ENCODE data around the gene EHMT1.

The EHMT1 gene

GRCh38 chr9:137832830-137833590 is 214.2 kb downstream of the EHMT1 start:
- DNase-seq = no peak

DNA sequence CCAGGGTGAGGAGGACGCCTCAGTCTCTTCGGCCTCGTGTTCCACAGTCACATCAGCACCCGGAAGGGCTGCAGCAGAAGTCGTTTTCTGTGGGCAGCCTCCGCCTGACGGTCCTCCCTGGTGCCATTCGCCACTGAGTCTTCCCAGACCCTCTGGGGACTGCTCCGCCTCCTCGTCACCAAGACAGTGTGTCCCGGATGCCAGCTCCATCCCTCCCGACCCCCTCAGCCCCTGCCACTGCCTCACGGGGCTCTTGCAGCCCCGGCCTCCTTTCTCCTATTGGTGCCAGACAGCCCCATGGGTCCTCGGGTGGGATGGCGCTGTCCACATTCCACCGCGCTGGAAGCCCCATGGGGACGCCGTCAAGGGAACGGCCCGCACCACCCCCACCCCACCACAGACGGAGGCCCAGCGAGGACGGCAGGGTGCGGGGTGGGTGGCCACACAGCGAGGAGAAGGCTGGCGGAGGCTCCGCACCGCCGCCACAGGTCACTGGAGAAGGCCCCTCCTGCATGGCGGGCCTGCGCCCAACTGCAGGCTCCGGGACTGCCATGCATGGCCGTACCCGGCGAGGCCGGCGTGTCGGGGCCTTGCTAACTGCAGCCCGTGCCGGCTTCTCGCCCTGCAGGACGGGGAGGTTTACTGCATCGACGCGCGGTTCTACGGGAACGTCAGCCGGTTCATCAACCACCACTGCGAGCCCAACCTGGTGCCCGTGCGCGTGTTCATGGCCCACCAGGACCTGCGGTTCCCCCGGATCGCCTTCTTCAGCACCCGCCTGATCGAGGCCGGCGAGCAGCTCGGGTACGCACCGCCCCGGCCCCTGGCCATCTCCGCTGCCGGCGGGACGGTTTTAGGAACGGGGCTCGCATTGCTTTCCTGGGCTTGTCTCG is 215.2 kb downstream of the EHMT1 start:
- no peak for DNase-seq

- no peak for DNase-seq
These were observed 216.2 kb downstream of the EHMT1 start for GRCh38 chr9:137834846-137835546.

DNA sequence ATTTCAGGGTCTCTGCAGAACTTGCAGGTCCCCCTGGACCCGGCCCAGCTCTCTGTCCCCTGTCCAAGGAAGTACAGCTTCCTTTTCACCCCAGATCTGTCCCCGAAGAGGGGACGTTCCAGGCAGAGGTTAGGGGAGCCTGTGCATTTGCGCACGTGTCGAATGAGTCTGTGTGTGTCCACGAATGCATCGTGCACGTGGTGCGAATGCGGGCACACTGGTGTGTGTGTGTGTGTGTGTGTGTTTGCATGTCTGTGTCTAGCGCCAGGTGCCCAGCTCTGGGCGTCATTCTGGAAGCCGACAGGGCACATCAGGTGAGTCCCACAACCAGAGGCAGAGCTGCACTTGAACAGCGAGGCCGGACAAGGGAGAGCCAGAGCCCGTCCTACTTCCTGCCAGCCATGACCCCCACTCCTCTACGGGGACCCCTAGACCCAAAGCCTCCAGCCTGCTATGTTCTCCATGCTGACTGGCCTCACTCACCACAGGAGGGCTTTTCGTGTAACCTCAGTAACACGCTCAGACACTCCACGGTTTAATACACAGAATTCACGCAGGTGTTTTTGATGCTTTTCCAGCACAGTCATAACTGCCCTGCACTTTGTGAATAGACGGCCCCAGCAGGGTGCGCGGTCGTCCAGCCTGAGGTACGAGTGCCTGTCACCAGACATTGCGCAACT is 217.5 kb downstream of the EHMT1 start:
- no peak for DNase-seq

DNA sequence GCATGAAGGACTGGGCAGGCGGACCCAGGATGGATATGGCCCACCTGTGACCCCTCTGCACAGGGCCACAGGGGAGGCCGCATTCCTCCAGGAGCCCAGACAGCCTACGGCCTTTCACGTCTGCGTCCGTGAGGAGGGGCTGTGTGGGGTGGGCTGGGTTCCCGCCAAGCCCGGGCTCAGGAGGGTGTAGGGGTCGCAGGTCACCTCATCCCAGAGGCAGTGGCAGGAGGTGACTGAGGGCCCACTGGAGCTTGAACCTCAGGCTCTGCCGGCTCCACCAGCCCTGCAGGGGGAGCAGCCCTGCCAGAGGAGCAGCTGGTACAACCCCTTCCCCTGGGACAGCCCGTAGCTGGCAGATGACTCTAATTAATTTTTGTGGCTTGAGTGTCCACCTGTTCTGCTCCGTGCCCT is 218.0 kb downstream of the EHMT1 start:
- no peak for DNase-seq

DNA sequence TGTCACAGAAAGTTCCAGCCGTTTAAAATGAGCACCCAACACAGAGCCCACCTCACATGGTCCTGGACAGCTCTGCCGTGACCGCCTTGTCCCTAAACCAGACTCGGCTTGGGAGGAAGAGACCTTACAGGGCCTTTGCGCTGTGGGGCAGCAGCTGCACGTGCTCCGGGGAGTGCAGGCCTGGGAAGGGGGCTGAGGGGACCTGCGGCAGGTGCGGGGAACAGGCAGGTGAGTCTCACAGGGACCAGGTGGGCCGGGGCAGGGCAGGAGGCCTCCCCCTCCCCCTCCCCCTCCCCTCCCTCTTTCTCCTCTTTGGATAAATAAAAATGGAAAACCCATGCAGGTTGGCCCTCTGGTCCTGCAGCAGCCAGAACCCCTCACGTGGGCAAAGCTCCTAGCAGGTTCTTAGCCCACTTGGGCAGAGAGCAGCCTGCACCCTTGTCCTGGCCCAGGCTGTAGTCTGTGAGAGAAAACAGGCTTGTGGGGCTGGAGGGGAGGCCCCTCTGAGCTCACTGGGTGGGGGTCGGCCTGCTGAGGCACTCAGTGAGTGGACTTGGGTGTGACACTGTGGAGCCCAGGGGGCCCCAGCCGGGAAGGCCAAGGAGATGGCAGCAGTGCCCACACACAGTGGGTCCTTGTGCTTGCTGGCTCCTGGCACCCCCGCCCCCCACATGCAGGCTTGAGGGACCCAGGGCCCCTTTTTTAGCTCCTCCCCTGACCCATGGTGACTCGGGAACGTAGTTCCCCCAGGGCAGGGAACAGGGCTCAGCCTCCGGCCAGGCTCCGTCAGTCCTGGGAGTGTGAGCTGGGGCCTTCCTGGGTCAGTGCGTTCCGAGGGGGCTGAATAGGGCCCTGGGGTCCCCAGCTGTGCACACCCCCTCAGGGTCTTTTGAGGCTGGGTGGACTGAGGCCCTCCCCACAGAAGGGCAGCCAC is 218.8 kb downstream of the EHMT1 start:
- no peak for DNase-seq

DNA sequence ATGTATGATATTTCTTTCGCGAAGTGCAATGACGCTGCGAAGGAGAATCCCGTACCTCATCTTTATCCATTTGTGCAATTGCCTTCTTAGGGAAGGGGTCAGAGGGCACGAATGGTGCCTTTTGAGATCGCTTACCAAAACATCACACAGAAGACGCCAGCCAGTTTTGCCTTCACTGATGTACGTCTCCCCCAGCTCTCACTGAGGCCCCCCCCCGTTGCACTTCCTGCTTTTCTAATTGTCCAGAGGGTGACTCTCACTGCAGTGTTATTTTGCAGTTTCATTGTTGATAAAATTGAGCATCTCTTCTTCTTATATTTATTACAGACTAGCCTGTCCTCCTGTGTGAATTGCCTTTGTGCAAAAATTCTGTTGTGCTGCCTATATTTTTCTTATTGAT is 219.8 kb downstream of the EHMT1 start:
- DNase-seq = no peak

- no peak for DNase-seq
These were observed 224.6 kb downstream of the EHMT1 start for GRCh38 chr9:137843355-137843754.

DNA sequence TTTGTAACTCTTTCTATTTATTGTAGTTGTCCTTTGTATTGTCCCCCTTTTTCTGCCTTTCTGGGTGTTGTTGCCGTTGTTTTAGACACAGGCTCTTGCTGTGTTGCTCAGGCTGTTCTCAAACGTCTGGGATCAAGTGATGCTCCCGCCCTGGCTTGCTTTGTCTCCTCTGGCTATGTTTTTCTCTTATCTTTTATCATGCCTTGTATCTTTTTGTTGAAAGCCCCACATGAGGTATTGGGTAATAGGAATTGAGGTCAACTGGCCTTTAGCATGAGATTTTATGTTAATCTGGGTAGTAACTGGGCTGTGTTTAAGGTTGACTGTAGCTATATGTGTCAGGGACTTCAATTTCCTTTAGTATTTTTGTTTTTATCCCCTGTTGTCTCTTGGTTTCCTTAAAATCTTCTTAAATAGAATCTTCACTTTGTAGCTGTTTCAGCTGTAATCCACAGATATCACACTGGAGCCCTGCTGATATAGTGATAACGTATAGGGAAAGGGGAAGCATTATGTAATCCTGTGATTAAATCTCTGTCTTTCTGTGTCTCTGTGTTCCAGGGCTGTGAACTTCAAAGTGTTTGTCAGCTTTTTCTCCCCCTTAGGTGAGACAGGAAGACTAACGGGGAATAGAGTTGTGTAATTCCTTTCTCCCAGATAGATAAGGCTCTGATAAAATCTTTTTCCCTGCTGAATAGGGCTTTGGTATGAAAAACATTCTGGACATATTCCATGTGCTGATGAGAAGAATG is 232.9 kb downstream of the EHMT1 start:
- no peak for DNase-seq

DNA sequence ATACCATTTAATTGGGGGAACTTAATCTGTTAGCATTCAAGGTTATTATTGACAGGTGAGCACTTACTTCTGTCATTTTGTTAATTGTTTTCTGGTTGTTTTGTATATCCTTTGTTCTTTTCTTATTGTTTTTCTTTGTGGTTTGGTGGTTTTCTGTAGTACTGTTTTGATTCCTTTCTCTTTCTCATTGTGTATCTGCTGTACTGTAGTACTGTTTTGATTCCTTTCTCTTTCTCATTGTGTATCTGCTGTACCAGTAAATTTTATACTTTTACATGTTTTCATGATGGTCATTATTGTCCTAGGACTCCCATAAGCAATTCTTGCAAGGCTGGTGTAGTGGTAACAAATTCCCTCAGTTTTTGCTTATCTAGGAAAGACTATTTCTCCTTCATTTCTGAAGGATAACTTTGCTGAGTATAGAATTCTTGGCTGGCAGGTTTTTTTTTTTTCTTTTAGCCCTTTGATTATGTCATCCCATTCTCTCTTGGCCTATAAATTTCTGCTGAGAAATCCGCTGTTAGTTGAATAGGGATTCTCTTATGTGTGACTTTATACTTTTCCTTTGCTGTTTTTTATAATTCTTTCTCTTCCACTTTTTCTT is 234.7 kb downstream of the EHMT1 start:
- DNase-seq = no peak

DNA sequence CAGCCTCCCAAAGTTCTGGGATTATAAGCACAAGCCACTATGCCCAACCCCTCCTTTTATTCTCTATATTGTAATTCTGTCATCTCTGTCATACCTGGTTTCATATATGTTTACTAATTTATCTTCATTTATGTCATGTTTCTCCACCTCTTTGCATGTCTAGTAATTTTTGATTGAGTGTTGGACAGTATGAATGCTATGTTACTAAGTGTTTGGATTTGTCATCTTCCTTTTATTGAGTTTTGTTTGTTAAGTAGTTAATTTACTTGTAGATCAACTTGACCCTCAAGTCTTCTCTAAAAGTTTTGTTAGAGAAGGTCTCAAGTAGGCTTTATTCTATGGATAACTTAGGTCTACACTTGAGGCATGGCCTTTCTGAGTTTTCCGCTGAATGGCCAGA is 241.6 kb downstream of the EHMT1 start:
- DNase-seq = no peak

- DNase-seq = no peak
These were observed 246.9 kb downstream of the EHMT1 start for GRCh38 chr9:137865581-137866145.

- no peak for DNase-seq
These were observed 247.7 kb downstream of the EHMT1 start for GRCh38 chr9:137866226-137867141.

GRCh38 chr9:137870432-137870831 is 251.6 kb downstream of the EHMT1 start:
- no peak for DNase-seq

DNA sequence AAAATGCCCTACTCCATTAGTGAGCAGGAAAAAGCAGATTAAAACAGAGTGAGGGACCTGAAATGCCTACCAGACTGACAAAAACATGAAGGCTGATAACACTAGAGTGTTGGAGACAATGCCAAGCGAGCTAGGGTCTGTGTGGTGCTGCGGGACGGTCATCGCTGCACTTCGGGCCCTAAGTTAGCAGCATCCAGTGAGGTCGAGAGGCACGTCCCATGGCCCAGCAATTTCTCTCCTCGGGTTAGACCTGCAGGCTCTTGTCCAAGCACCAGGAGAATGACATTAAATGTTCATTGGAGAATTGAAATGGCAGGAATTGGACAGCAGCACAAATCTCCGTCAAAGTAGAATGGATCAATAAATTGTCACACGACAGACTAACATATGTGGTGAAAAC is 253.5 kb downstream of the EHMT1 start:
- DNase-seq = no peak

DNA sequence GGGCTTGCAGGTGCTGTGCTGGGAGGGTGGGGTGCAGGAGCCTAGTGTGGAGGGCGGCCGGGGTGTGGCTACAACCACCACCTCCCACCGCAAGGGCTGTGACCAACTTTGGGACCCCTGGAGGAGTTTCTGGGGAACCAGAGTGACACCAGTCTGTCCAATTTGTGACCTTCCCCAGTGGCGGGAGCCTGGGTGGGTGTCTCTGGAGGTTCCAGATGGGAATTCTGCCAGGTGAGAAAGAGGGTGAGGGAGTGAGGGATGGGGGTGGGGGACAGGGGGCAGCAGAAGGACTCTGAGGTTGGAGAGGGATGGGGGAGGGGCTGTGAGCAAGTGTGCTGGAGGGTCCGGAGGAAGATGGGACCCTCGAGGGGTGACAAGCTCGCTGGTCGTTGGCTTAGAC is 254.6 kb downstream of the EHMT1 start:
- no peak for DNase-seq

DNA sequence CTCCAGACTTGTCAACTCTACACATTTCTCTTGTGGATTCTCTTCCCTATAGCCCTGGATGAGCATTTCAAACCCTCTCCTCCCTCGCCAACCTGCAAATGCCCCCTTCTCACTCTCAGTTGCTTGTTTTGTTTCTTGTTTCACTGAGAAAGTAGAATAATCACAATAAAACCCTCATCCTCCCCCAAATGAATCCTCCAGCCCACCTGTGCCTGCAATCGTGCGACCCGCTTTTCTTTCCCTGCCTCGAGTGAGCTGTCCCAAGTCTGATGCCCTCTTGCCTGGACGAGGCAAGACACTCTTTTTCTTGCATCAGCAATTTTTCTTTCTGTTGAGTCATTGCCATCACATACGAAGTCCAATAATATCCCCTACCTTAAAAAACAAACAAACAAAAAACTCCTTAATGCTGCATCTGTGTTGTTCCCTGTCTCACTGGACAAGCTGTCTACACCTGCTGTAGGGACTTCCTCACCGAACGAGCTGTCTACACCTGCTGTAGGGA is 255.1 kb downstream of the EHMT1 start:
- no peak for DNase-seq

GRCh38 chr9:137875354-137875753 is 256.5 kb downstream of the EHMT1 start:
- no peak for DNase-seq

- DNase-seq = no peak
These were observed 257.0 kb downstream of the EHMT1 start for GRCh38 chr9:137875846-137876245.
